Endodermal cell (in vitro differentiated cells): ENCODE measurements around the gene PREX1. TPM values are rescaled to one million over a fixed set of nuclear protein-coding genes. Genes with fewer than 3 reads are reported as not detected.

Experiments used
- DNase-seq: peaks from one replicate; pipeline ENCODE4 v3.0.0-alpha.2; 2017
- H3K27ac ChIP-seq: 2 replicates; pipeline ENCODE4 v1.5.1; 2013; ENCODE audit warnings: mild to moderate bottlenecking, low read depth, low read length, moderate library complexity
- H3K27me3 ChIP-seq: 2 replicates; pipeline ENCODE4 v1.6.1; 2013; ENCODE audit warnings: mild to moderate bottlenecking, low read length, moderate library complexity; ENCODE audit not compliant: insufficient read depth, control insufficient read depth, poor library complexity, severe bottlenecking
- H3K36me3 ChIP-seq: 2 replicates; pipeline ENCODE4 v1.7.0; 2013; ENCODE audit warnings: mild to moderate bottlenecking, low read length, moderate library complexity; ENCODE audit not compliant: control insufficient read depth, insufficient read depth
- H3K4me1 ChIP-seq: one replicate; pipeline ENCODE4 v1.7.0; 2013; ENCODE audit warnings: low read length; ENCODE audit not compliant: control insufficient read depth, insufficient read depth
- H3K4me3 ChIP-seq: 2 replicates; pipeline ENCODE4 v1.5.1; 2013; ENCODE audit warnings: mild to moderate bottlenecking, low read length, moderate library complexity
- H3K9ac ChIP-seq: 2 replicates; pipeline ENCODE4 v1.6.1; 2013; ENCODE audit warnings: mild to moderate bottlenecking, low read length, moderate library complexity; ENCODE audit not compliant: poor library complexity, severe bottlenecking; ENCODE audit errors: extremely low read depth
- H3K9me3 ChIP-seq: 2 replicates; pipeline ENCODE4 v1.6.1; 2013; ENCODE audit warnings: mild to moderate bottlenecking, low read length, moderate library complexity; ENCODE audit not compliant: control insufficient read depth
- H3K27ac Mint-ChIP-seq: 2 replicates; pipeline ENCODE4 v1.8.0; 2020; ENCODE audit warnings: mixed read lengths
- H3K27me3 Mint-ChIP-seq: 2 replicates; pipeline ENCODE4 v1.8.0; 2021; ENCODE audit warnings: mild to moderate bottlenecking, mixed read lengths; ENCODE audit not compliant: insufficient read depth
- H3K36me3 Mint-ChIP-seq: 2 replicates; pipeline ENCODE4 v1.8.0; 2020; ENCODE audit warnings: low read depth, mixed read lengths
- H3K4me1 Mint-ChIP-seq: 2 replicates; pipeline ENCODE4 v1.8.0; 2020; ENCODE audit warnings: mixed read lengths
- H3K4me3 Mint-ChIP-seq: 2 replicates; pipeline ENCODE4 v1.8.0; 2020; ENCODE audit warnings: mild to moderate bottlenecking, moderate library complexity, mixed read lengths
- H3K9me3 Mint-ChIP-seq: 2 replicates; pipeline ENCODE4 v1.8.0; 2020; ENCODE audit warnings: mild to moderate bottlenecking, mixed read lengths
- WGBS, 2 experiments: methylation state at CpG; one replicate each; pipeline versions ENCODE4 v1.1.5 to v1.1.7; 2013; ENCODE audit warnings: missing lambda C conversion rate in 2 of 2, mixed read lengths in 1 of 2; ENCODE audit not compliant: insufficient coverage in 1 of 2, insufficient read length in 1 of 2; 5-methylcytosine and 5-hydroxymethylcytosine counted together
- total RNA-seq, 2 donors: library from RNA; stranded (reverse); fragmentation: NEBNext Ultra II Directional in 1 of 2; extraction: Animal tissue kit (Norgen Biotek cat#: 25700) in 1 of 2; gene quantifications; 2 replicates in 1 of 2; 3 replicates in 1 of 2; pipeline ENCODE4 v1.2.1, GENCODE V29; 2021
- TF ChIP-seq, protein P1 (sequence below): fragments of 200-600 bp; sonication (generic); conservative IDR thresholded peaks from 2 replicates; pipeline ENCODE4 v1.5.0; 2021; ENCODE audit warnings: antibody characterized with exemption, mild to moderate bottlenecking

The PREX1 gene
- total RNA-seq, 2 donors from 2014 or later = 65.3 to 70.5 TPM

DNA sequence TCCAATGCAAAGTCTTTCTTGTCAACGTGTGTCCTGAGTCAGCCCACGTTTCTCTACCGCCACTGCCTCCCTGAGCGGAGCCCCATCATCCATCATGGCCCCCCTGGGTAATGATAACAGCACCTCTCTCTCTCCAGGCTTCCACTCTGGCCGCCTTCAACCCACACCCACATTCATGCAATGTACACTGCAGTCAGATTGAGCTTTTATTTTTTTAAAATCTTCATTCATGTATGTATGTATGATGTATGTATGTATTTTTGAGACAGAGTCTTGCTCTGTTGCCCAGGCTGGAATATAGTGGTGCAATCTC is 245.2 kb downstream of the PREX1 start:
- no peaks in the 10 kb centered on the region for H3K36me3 ChIP-seq
- 56 to 71% methylated on average over 4 to 5 of the region's 5 CpGs for WGBS, 2 experiments
- H3K27ac Mint-ChIP-seq = no peak overlapping the region
- DNase-seq = no peak
- no peaks in the 10 kb centered on the region for H3K27me3 Mint-ChIP-seq
- no peak overlapping the region for H3K9ac ChIP-seq
- H3K36me3 Mint-ChIP-seq = no peaks in the 10 kb centered on the region
- TF ChIP-seq, protein P1, sequence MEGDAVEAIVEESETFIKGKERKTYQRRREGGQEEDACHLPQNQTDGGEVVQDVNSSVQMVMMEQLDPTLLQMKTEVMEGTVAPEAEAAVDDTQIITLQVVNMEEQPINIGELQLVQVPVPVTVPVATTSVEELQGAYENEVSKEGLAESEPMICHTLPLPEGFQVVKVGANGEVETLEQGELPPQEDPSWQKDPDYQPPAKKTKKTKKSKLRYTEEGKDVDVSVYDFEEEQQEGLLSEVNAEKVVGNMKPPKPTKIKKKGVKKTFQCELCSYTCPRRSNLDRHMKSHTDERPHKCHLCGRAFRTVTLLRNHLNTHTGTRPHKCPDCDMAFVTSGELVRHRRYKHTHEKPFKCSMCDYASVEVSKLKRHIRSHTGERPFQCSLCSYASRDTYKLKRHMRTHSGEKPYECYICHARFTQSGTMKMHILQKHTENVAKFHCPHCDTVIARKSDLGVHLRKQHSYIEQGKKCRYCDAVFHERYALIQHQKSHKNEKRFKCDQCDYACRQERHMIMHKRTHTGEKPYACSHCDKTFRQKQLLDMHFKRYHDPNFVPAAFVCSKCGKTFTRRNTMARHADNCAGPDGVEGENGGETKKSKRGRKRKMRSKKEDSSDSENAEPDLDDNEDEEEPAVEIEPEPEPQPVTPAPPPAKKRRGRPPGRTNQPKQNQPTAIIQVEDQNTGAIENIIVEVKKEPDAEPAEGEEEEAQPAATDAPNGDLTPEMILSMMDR = no peak
- H3K9me3 Mint-ChIP-seq = peaks cover 7% of the 10 kb centered on the region
- H3K27ac ChIP-seq = no peak overlapping the region
- H3K9me3 ChIP-seq = no peaks in the 10 kb centered on the region
- H3K4me3 Mint-ChIP-seq = no peak overlapping the region
- peaks cover 7% of the 10 kb centered on the region for H3K4me1 Mint-ChIP-seq
- H3K4me1 ChIP-seq = no peaks in the 10 kb centered on the region
- no peak overlapping the region for H3K4me3 ChIP-seq
- H3K27me3 ChIP-seq = no peaks in the 10 kb centered on the region

DNA sequence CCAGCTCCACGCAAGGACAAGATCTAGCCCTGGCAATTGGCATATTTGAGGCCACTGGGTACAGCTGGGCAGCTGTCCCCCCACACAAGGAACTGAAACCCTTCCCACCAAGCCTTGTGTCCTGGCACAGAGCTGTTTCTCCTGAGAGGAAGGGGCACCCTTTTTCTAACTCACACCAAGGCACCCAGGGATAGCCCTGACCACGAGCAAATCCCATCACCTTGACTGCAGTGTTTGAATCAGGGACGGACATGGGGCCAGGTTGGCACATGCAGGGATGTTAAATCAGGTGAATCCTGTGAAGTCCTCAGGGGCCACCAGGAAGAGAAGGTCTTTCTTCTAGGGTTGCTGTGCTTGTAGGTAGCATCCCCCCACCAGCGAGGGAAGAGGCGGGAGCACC is 246.6 kb downstream of the PREX1 start:
- H3K4me3 Mint-ChIP-seq = no peak overlapping the region
- no peaks in the 10 kb centered on the region for H3K4me1 ChIP-seq
- no peak overlapping the region for H3K27ac Mint-ChIP-seq
- no peaks in the 10 kb centered on the region for H3K9me3 ChIP-seq
- H3K4me3 ChIP-seq = no peak overlapping the region
- H3K36me3 Mint-ChIP-seq = no peaks in the 10 kb centered on the region
- DNase-seq = no peak
- no peaks in the 10 kb centered on the region for H3K27me3 Mint-ChIP-seq
- no peaks in the 10 kb centered on the region for H3K9me3 Mint-ChIP-seq
- 90 to 91% methylated on average over 4 to 5 of the region's 5 CpGs for WGBS, 2 experiments
- no peak overlapping the region for H3K27ac ChIP-seq
- TF ChIP-seq, protein P1 = no peak
- H3K4me1 Mint-ChIP-seq = peaks cover 7% of the 10 kb centered on the region
- no peak overlapping the region for H3K9ac ChIP-seq
- no peaks in the 10 kb centered on the region for H3K27me3 ChIP-seq
- H3K36me3 ChIP-seq = no peaks in the 10 kb centered on the region

DNA sequence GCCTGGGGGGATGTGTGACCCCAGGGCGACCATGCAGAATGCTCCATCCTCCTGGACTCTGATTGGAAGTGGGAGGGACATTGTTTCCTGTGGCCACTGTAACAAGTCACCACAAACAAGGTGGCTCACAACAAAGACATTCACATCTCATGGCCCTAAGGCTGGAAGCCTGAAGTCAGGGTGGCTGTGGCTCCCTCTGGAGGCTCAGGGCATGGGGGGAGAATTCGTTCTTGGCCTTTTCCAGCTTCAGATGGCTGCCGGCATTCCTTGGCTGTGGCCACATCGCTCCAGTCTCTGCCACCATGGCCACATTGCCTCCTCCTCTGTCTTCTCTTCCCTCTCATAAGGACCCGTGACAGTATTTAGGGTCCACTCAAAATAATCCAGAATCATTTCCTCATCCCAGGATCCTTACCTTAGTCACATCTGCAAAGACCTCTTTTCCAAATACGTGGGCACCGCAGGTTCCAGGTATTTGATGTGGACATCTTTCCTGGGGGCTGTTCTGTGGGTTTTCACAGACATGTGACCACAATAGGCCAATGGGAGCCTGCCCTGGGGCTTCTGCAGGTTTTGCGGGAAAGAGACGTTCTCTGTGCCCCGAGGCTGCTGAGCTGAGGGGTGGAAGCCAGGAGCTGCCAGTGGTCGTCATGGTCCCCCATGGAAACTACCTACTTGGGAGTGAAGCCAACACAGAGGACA is 249.3 kb downstream of the PREX1 start:
- no peaks in the 10 kb centered on the region for H3K27me3 ChIP-seq
- no peak overlapping the region for H3K27ac Mint-ChIP-seq
- H3K9ac ChIP-seq = no peak overlapping the region
- no peaks in the 10 kb centered on the region for H3K9me3 ChIP-seq
- no peak overlapping the region for H3K4me3 ChIP-seq
- 88 to 93% methylated on average over 10 to 11 of the region's 11 CpGs for WGBS, 2 experiments
- no peak overlapping the region for H3K27ac ChIP-seq
- H3K36me3 Mint-ChIP-seq = no peaks in the 10 kb centered on the region
- no peaks in the 10 kb centered on the region for H3K27me3 Mint-ChIP-seq
- no peaks in the 10 kb centered on the region for H3K36me3 ChIP-seq
- no peaks in the 10 kb centered on the region for H3K9me3 Mint-ChIP-seq
- TF ChIP-seq, protein P1 = peak; percentile 45
- no peak overlapping the region for H3K4me3 Mint-ChIP-seq
- H3K4me1 ChIP-seq = no peaks in the 10 kb centered on the region
- no peak for DNase-seq
- peaks cover 7% of the 10 kb centered on the region for H3K4me1 Mint-ChIP-seq
